ENCODE results near the gene XYLT1. TPM values are rescaled to one million over a fixed set of nuclear protein-coding genes. Genes with fewer than 3 reads are reported as not detected.

Gene XYLT1
- total RNA-seq, 1 donor from 2014 or later, result 41.6 TPM

DNA sequence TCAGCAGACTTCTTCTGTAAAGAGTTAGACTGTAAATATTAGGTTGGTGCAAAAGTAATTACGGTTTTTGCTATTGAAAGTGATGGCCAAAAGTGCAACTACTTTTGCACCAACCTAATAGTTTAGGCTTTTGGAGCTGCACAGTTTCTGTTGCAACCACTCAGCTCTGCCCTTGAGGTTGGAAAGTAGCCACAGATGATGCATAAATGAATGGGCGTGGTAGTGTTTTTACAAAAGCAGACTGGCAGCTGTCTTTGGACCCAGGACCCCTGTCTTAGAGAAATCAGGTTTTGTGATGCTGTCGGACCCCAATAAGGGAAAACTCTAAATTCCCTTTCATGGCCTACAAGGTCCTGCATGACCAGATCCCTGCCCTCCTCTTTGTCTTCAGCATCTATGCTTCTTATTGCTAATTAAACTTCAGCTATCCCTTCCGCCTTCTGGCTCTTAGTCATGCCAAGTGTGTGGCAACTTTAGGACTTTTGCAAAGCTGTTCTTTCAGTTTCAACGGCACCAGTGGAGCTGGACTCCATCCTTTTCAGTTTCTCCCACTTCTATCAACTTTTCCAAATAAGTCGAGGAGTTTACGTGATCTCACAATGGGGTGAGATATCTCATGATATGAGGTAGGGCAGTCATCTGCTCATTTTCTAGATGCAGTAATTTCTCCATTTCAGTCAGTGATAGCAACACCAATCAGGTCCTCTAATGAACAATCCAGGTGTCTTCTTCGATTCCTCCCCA lies 232.3 kb downstream of the XYLT1 start:
- intact Hi-C loops (cut with micrococcal nuclease), result loop anchor here (1.0 kb wide), 1 partner anchor 292 kb away; no protein-coding TSS in a partner anchor

DNA sequence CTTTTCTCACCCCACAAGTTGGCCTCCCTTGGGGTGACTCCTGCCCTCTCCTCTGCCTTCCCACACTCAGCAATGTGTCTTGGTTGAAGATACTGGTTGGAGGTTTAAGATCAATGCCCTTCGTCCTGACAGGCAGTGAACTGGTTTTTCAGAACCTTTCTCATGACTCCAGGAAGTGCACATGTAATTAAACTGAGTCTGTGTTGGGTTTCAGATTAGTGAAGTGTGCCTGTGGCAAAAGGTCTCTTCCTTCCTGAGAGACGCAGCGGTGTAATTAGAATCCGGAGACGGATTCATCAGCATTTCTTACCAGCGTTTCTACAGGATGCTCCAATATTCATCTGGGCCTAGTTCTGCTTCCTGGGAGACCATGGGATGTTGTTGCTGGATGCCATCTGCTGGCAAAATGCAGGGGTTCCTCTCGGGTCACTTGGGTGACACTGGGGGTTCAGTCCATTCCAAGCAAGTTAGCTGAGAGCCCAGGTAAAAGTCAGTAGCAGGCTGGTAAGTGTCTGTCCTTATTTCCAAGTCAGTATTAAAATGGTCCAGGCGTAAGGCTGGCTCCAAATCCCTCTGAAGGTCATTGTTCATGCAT lies 233.3 kb downstream of the XYLT1 start:
- intact Hi-C loops (cut with micrococcal nuclease), result no loop called here

DNA sequence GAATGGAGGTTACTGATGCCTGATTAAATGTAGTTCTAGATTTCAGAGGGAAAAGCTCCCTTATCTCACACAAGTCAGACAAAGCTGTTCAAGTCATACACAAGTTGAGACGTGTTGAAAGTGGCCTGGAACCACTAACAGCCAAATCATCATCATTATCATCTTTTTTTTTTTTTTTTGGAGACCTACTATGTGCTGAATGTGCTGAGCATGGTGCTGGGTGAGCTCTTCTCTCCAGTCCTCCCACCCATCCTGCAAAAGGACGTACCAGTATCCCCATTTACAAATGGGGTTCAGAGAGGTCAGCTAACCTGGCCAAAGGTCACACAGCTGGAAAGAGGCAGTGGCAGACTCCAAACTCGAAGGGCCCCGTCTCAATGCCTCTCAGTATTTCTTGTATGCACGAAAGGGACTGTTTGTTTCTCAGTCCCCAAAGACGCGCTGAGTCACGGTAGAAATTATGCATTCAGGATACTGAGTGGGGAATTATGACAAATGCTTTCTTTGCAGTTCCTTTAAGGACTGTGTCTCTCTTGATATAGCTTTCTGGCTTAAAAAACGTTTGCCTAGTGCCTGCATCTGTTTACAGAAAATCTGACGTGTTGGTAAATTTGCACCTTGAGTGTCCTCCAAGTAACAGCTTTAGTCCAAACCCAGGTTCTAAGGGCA lies 235.5 kb downstream of the XYLT1 start:
- intact Hi-C loops (cut with micrococcal nuclease), result no loop called here

DNA sequence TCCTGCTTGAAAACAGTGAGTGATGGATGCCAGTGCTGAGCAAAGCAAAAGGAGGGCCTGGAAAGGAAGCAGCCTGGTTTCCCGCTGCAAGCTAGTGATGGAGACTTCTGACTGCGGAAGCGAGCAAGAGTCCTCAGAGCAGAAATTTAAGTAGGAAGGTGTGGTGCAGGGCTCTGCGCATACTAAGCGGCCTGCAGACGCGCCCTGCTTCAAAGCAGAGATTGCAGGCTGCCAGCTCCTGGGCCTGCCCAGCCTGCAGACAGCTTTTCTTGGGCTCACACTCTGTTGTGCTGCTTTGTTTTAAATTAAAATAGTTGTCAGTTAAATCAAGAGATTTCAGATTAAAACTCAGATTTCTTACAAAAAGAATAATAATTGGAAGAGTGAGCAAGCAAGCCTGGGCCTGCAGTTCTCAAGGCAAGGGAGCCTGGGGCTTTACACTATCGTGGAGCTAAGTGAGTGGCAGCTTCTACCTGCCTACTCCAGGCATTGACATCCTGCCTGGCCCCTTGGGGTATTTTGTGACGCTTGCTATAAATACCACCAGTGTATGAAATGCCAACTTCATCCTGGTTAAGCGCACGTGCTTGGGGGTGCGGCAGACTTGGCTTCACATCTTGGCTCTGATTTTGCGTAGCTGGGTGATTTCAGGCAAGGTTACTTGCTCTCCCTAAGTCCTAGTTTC lies 237.3 kb downstream of the XYLT1 start:
- intact Hi-C loops (cut with micrococcal nuclease), result loop anchor here (5.0 kb wide), 1 partner anchor 239 kb away; the partner anchor contains the start of gene XYLT1

DNA sequence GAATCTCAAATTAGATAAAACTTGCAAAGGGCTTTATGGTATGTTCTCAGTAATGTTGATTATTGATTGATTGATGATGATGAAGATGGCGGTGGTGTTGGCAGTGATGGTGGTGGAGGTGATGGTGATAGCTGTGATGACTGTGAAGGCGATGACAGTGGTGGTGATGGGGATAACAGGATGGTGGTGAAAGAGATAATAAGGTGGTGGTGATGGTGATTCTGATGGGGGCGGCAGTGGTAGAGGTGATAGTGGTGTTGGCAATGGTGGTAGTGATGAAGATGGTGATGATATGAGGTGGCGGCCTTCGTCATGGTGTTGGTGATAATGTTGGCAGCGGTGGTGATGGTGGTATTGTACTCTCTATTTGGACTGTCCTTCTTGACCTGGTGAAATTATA lies 238.3 kb downstream of the XYLT1 start:
- intact Hi-C loops (cut with micrococcal nuclease), result loop anchor here (5.0 kb wide), 1 partner anchor 240 kb away; the partner anchor contains the start of gene XYLT1

DNA sequence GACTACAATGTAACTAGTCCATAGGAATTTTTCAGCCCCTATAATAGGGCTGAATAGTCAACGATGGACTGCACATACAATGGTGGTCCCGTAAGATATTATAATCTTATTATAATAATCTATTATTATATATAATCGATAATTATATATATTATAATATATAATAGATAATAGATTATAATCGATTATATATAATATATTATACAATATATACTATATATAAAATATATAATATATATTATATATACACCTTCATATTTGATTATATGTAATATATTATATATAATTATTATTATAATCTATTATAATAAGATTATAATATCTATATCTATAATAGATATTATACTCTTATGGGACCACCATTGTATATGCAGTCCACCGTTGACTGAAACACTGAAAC lies 238.8 kb downstream of the XYLT1 start:
- intact Hi-C loops (cut with micrococcal nuclease), result loop anchor here (5.0 kb wide), 1 partner anchor 240 kb away; the partner anchor contains the start of gene XYLT1

DNA sequence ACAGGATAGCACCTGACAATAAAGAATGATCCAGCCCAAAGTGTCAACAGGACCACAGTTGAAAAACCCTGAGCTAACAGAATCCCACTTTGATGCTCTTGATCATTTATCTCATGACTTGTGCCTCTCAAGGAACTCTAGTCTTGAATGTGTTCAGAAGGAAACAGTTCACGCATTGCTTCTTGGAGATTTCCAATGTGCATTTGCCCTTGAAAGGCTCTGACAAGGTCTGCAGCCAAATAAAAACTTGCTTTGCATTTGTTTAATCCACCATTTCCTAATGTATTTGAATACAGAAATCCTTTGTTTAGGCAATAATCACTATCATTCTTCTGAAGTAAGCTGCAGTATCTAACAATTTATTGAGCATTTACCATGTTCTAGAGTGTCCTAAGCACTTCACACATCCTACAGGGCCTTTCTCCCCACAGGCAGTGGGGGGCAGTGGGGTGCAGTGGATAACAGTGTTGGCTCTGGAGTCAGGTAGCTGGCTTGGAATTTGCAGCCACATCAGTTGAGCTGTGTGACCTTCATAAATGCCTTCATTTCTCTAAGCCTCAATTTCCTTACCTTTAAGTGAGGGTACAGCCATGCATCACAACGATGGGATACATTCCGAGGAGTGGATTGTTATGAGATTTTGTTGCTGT lies 239.7 kb downstream of the XYLT1 start:
- intact Hi-C loops (cut with micrococcal nuclease), result loop anchor here (5.0 kb wide), 1 partner anchor 241 kb away; the partner anchor contains the start of gene XYLT1

DNA sequence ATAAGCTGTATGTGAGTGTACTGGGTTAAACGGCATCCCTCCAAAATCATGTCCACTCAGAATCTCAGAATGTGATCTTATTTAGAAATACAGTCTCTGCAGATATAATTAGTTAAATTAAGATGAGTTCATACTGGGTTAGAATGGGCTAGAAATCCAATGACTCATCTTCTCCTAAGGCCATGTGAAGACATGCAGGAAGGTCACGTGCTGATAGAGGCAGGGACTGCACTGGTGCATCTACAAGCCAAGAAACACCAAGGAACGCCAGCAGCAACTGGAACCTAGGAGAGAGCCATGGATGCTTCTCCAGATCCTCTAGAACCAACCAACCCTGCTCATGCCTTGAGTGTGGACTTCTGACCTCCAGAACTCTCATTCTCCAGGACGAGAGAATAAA lies 241.0 kb downstream of the XYLT1 start:
- intact Hi-C loops (cut with micrococcal nuclease), result loop anchor here (5.0 kb wide), 1 partner anchor 243 kb away; the partner anchor contains the start of gene XYLT1

DNA sequence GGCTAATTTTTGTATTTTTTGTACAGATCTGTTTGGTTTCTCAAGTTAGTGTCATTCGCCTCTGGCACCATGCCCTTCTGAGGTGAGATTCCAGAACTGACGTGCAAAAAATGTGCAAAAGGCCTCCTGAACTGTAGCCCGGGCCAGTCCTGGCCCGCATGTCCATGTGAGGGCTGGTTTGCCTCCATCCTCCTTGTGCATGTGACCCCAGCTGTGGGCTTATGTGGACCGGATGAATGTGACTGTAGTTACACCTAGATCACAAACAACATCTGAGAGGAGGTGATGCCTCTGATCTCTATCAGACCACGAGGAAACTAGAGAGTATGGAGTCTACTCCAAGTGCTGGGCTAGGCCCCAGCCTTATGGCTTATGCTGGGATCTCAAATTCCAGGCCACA lies 241.6 kb downstream of the XYLT1 start:
- intact Hi-C loops (cut with micrococcal nuclease), result no loop called here

DNA sequence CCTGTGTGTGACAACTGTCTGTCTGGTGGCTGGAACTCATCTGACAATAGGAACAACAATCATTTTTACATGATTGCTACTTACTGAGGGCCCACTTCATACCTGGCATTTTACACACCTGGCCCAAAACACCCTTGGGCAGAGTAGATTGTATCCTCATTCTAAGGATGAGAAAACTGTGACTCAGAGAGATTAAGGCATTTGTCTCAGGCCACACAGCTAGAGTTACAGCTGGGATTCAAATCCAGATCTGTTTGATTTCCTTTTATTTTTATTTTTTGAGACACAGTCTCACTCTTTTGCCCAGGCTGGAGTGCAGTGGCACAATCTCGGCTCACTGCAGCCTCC lies 242.1 kb downstream of the XYLT1 start:
- intact Hi-C loops (cut with micrococcal nuclease), result no loop called here

DNA sequence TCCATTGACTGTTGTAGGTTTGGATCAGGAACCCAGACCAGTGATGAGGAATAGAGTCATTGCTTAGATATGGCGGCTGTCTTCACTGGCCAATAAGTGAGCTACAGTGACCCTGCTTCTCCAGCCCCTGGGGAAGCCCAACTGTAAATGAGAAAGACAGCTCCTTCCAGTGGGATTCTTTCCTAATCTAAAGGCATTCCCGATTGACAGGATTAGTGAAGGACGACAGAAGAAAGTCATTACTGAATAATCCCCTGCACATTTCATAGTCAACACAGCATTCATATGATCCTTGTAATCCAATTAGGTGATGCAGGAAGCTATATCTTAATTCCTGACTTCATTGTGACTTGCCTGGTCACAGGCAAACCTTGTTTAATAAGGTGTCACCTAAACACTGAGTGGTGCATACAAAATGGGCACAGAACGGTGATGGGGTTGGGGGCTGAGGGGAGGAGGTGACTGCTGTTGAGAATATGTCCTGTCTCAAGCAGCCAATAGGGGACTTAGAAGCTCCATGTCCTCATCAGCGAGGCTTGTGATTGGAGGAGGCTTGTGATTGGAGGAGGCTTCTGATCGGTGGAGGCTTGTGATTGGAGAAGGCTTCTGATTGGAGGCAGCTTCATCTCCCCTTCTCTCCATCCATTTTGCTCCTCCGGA lies 242.6 kb downstream of the XYLT1 start:
- intact Hi-C loops (cut with micrococcal nuclease), result no loop called here

DNA sequence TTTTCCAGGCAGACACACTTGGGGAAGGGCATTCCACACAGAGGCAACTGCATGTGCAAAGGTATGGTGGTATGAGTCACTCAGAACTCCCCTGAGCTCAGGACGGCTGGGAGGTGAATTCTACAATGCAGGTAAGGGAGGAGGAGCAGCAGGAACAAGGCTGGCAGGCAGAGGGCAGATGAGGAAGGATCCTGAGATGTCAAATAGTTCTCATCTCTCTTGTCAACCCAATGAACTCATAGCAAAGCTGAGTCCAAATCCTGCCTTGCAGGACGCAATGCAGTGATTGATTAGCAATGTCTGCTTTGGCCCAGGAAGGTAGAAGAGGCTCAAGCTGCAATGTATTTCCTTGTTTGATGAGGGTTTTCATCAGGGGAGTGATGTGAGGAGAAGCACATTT lies 243.5 kb downstream of the XYLT1 start:
- intact Hi-C loops (cut with micrococcal nuclease), result no loop called here

DNA sequence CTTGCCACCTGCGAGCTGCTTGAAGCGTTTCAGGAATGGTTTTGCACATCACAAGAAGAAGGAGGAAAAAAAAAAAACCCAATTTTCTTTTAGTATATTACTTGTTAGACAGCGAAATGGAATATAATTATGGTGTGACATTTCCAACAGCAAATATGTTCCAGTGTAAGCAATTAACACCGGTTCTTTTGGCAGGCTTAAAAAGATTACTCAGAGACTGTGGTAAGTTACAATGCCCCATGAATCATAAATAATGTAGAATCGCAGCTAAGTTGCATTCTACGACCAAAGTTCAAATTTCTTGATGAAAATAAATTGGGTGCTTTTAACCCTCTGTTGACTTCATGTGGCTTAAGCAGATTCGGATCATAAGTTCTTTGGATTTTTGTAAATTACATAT lies 245.2 kb downstream of the XYLT1 start:
- intact Hi-C loops (cut with micrococcal nuclease), result no loop called here

DNA sequence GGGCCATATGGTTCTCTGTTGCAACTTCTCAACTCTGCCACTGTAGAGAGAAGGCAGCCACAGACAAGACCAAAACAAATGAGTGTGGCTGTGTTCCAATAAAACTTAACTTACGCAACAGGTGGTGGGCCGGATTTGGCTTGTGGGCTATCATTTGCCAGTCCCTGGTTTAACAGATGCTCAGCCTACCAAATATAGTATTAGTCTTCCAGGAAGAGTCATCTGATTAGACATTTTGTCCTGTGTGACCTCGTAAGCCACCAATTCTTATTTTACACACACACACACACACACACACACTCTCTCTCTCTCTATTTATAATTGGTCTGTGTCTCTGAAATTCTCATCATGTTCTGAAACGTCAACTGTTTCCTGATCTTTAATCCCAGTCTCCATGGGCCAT lies 245.9 kb downstream of the XYLT1 start:
- intact Hi-C loops (cut with micrococcal nuclease), result no loop called here

DNA sequence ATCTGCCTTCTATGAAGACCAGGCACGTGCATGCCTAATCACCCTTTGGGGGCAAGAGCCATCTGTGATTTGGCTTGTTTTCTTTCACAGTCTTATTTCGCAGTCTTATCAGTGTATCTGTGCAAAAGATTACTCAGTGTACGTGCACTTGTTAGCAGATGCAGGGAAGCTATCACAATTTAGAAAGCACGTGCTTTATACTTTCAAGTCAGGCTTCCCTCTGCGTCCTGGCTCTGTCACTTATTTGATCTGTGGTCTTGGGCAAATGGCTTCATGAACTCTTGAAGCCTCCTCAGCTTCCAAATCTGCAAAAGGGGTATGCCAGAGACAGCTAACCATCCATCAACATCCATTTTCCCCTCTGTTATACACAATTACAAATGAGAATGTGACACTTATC lies 246.4 kb downstream of the XYLT1 start:
- intact Hi-C loops (cut with micrococcal nuclease), result no loop called here

DNA sequence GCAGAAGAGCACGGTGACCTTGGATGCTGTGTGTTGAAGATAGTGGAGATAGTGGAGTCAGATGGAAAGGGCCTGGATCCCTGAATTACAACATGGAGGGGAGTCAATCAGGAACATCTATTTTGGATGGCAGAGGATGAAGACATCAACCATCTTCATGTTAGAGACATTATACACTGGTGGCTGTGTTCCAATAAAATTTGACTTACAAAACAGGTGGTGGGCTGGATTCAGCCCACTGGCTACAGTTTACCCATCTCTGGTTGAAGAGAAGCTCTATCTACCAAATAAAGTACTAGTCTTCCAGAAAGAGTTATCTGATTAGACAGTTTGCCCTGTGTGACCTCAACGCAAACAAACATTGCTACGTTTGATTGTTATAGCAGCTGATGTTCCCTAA lies 247.2 kb downstream of the XYLT1 start:
- intact Hi-C loops (cut with micrococcal nuclease), result no loop called here

DNA sequence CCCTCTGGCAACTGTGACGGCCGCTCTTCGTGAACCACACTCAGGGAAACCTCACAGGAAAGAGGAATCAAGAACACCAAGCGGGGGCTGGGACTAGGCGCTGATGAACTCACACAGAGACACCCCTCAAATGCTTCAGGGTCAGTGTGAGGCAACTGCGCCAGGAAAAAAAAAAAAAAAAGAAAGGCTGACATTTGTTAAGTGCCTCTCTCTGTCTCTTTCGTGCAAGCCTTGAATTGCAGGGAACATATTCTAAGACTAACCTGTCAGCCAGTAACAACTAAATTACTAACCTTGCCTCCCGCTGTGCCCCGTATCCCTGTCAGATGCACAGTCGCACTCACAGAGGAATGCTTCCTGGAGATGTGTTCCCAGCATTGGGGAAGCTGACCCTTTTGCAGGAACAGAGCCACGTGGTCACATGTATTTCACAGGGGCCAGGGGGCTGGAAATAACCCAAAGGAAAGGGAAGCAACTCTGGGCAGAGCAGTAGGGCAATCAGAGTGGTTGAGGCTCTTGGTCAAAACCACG lies 247.8 kb downstream of the XYLT1 start:
- intact Hi-C loops (cut with micrococcal nuclease), result no loop called here

DNA sequence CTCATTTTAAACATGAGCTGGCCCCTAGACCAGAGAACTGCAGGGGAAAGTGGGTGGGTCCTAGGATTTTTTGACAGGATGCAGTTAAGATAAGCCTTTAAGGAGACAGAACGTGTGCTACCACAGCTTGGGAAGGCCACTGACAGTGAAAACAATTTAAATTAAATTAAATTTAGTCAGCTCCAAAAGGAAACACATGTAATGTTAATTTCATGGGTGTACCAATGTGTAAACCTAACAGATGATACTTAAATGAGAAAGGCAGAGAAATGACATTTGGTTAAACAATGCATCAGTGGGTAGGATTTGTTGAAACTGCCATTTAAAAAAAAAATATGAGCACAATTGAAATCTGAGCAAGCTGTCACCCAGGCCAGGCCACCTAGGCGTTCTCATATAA lies 250.8 kb downstream of the XYLT1 start:
- intact Hi-C loops (cut with micrococcal nuclease), result no loop called here

DNA sequence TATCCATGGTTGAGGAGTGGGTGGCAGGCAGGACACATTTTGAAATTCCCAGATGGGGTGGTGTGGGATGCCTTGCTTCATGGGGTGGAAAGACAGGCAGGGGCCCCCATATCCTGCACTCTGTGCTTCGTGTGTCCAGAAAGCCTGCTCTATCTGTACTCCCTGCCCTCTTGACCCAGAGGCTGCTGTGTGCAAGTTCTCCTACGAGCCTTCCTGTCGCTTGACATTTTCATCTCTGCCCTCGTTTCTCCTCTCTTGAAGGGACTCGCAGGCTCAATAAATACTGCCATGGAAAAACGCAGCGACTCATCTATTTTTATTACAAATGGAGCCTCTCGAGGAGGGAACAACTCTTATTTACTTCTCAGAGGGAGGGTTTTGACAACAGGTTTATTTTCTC lies 254.8 kb downstream of the XYLT1 start:
- intact Hi-C loops (cut with micrococcal nuclease), result no loop called here

DNA sequence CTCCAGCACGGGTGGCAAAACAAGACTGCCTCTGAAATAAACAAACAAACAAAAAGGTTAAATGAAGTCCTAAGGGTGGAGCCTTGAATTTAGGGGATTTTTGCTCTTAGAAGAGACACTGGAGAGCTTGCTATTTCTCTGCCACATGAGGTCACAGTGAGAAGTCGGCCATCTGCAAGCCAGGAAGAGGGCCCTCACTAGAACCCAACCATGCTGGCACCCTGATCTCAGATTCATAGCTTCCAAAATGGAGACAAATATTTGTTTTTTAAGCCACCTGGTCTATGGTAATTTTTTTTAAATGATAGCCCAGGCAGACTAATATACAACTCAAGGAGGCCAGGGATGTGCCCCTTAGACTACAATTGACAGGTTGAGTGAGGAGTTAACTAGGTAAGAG lies 255.5 kb downstream of the XYLT1 start:
- intact Hi-C loops (cut with micrococcal nuclease), result no loop called here
